GM12875 (cell line): ENCODE results near the gene SLC6A12.

Experiments used
- H3K4me3 ChIP-seq: one replicate; pipeline ENCODE4 v1.5.1; 2011; ENCODE audit warnings: low read depth, low read length, control low read depth
- TF ChIP-seq, protein P1 (sequence below): IDR thresholded peaks from 2 replicates; pipeline ENCODE4 v1.5.1; 2011; ENCODE audit warnings: low read depth, mild to moderate bottlenecking, control low read depth, inconsistent platforms, low read length, moderate library complexity, borderline replicate concordance; ENCODE audit not compliant: insufficient read depth

The SLC6A12 gene

DNA sequence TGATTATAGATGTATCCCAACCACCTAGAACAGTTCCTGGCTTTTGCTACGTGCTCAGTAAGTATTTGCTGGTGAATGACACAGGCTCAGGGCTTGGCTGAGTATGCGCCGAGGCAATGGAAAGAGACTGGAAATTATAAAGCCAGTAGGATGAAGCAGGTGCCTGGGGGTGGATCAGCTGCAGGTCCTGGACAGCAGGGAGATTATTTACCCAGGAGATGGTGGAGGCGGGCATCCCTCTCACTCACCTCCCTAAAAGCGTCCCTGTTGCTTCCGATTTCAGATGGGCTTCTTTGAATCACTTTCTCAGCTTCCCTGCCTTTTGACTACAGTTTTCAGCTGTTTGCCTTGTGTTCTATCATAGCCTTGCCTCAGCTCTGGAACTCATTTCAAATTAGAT, 42.3 kb upstream of the SLC6A12 start:
- no peak overlapping the region for H3K4me3 ChIP-seq
- TF ChIP-seq, protein P1, sequence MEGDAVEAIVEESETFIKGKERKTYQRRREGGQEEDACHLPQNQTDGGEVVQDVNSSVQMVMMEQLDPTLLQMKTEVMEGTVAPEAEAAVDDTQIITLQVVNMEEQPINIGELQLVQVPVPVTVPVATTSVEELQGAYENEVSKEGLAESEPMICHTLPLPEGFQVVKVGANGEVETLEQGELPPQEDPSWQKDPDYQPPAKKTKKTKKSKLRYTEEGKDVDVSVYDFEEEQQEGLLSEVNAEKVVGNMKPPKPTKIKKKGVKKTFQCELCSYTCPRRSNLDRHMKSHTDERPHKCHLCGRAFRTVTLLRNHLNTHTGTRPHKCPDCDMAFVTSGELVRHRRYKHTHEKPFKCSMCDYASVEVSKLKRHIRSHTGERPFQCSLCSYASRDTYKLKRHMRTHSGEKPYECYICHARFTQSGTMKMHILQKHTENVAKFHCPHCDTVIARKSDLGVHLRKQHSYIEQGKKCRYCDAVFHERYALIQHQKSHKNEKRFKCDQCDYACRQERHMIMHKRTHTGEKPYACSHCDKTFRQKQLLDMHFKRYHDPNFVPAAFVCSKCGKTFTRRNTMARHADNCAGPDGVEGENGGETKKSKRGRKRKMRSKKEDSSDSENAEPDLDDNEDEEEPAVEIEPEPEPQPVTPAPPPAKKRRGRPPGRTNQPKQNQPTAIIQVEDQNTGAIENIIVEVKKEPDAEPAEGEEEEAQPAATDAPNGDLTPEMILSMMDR, result no peak

DNA sequence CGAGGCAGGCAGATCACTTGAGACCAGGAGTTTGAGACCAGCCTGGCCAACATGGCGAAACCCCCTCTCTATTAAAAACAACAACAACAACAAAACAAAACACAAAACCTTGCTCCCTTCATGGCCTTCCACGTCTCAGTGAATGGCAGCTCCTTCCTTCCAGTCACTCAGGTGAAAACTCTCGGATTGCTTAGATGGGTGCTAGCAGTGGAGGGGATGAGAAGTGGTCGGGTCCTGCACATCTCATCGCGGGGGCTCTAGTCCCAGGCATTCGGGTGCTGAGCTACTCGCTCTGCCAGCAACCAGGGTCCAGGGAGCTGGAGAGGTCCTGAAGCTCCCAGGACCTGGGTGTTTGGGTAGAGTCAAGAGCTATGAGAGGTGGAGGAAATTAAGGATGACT, 41.0 kb upstream of the SLC6A12 start:
- TF ChIP-seq, protein P1, result no peak
- no peak overlapping the region for H3K4me3 ChIP-seq

DNA sequence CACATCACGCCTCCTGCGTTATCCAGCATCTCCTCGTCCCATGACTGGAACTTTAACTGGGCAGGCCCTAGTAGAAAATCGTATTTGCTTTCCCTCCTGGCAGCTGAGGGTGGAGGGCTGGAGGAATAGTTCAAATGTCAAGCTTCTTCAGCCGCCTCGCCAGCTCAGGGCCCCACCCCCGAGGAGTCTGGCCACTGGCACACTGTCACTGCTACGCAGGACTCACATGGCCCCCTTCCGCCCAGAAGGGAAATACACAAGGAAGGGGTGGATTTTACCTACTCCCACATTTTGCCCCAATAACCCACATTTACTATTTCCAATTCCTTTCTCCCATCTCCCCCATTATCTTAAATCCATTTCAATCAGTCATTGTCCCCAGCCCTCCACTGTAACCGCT, 40.1 kb upstream of the SLC6A12 start:
- no peak overlapping the region for H3K4me3 ChIP-seq
- TF ChIP-seq, protein P1, result no peak

DNA sequence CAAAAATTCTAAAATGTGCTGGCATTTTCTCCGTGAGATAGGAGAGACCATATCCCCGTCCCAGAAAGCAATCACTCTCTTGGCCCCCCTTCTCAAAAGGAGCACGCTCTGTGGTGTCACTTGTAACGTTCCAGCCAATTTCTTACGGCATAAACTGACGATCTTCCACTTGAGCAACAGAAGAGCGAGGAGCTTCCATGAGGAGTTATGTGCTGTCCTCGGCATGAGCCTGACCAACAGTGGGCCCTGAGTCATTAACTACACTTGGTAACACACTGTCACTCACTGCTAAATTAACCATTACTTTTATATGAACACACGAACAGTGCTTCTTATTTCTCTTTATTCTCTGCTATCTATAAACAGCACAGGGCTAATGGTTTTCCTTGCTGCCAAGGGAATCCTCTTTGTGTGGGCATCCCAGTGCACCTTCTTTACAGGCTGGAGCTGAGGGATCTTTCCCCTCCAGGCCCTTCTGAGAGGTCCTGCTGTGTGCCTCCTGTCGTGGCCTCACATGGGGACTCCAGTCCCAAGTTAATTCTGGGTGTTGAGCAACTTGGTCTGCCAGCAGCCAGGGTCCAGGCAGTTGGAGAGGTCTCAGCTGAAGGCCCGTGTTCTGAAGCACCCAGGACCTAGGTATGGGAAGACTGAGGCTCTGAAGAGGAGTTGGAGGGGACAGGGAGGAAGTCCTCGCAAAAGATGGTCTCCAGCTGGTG, 39.3 kb upstream of the SLC6A12 start:
- H3K4me3 ChIP-seq, result no peak overlapping the region
- TF ChIP-seq, protein P1, result no peak

DNA sequence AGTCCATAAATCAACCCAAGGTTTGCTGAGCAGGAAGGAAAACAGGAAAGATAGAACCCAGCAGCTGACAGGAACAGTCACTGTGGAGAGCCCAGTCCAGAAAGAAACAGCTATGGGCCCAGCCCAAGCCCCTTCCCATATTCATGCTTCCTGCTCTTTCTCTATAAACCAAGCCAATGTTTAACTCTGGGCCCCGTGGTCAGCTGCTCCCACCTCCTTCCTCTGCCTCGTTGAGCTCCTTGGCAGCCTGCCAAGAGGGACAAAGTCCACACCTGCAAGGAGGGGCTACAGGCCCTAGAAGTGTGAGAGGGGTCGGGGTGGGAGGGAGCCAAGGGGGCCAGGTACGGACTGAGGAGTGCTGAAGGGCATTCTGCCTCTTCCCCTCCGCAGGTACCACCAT, 38.7 kb upstream of the SLC6A12 start:
- H3K4me3 ChIP-seq, result no peak overlapping the region
- TF ChIP-seq, protein P1, result no peak

DNA sequence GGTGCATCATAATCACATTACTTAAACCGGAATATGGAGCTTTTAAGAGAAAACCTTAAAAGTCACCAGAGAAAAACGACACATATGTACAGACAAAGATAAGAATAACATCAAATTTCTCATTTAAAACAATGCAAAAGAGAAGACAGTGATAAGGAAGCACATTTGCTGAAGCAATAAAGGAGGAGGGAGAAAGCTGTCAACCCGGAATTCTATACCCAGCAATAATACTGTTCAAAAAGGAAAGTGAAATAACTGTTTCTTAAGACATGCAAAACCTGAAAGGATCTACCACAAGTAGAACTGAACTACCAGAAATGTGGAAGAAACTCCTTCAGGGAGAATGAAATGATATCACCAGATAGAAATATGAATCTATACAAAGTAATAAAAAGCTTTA, 33.3 kb upstream of the SLC6A12 start:
- no peak overlapping the region for H3K4me3 ChIP-seq
- TF ChIP-seq, protein P1, result no peak

DNA sequence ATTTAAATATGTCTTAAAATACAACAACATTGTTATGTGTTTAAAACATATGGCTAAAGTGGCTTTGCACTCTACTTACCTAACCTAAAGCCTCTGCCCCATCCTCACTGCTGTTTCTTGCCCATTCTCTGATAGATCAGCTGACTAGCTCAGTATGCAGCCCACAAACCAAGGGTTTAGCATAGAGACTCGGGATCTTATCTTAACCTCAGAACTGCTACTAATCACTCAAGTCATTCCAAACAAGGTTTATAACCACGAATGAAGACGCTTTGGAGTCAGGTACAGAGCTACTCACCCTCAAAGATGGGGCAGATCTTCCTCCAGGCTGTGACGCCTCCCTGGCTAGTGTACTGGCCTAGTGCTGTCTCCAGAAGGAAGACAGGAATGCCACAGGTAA, 29.4 kb upstream of the SLC6A12 start:
- TF ChIP-seq, protein P1, result no peak

More for the DNA sequence above, 29.4 kb upstream of the SLC6A12 start:
- H3K4me3 ChIP-seq, result no peak overlapping the region
